GM23338 (cell line): Measurements from ENCODE around the gene PCGF3. TPM values are rescaled to one million over a fixed set of nuclear protein-coding genes. Genes with fewer than 3 reads are reported as not detected.

Experiments used
- ATAC-seq: fragments of 200-7000 bp; cut with Tn5 transposase; 3 replicates; pipeline ENCODE4 v1.9.1; 2020
- DNase-seq: peaks from one replicate; pipeline ENCODE4 v3.0.0-alpha.2; 2015; ENCODE audit warnings: low spot score
- H2AFZ ChIP-seq: fragments of 200-600 bp; sonication (generic); 2 replicates; pipeline ENCODE4 v1.8.0; 2016; ENCODE audit warnings: antibody characterized with exemption, mild to moderate bottlenecking, moderate library complexity
- H3F3A ChIP-seq: fragments of 200-600 bp; sonication (generic); replicated peaks from 2 replicates; pipeline ENCODE4 v1.8.0; 2017; ENCODE audit warnings: antibody characterized with exemption, mixed run types, low read depth
- H3K27ac ChIP-seq: fragments of 200-600 bp; sonication (generic); 2 replicates; pipeline ENCODE4 v1.6.1; 2016; ENCODE audit warnings: low read depth
- H3K27me3 ChIP-seq: fragments of 200-600 bp; sonication (generic); 2 replicates; pipeline ENCODE4 v1.8.0; 2016; ENCODE audit warnings: mild to moderate bottlenecking, mixed run types, moderate library complexity; ENCODE audit not compliant: insufficient read depth
- H3K36me3 ChIP-seq: fragments of 200-600 bp; sonication (generic); 2 replicates; pipeline ENCODE4 v1.8.0; 2016; ENCODE audit warnings: mild to moderate bottlenecking; ENCODE audit not compliant: insufficient read depth
- H3K4me1 ChIP-seq: fragments of 200-600 bp; sonication (generic); 2 replicates; pipeline ENCODE4 v1.8.0; 2016; ENCODE audit warnings: mild to moderate bottlenecking, moderate library complexity; ENCODE audit not compliant: insufficient read depth
- H3K4me2 ChIP-seq: fragments of 200-600 bp; sonication (generic); 2 replicates; pipeline ENCODE4 v1.7.1; 2017; ENCODE audit warnings: mixed run types
- H3K4me3 ChIP-seq: fragments of 200-600 bp; sonication (generic); 2 replicates; pipeline ENCODE4 v1.6.1; 2016; ENCODE audit warnings: mixed run types
- H3K79me2 ChIP-seq: fragments of 200-600 bp; sonication (generic); replicated peaks from 2 replicates; pipeline ENCODE4 v1.8.0; 2017; ENCODE audit warnings: mild to moderate bottlenecking; ENCODE audit not compliant: insufficient read depth
- H3K9me2 ChIP-seq: fragments of 200-600 bp; sonication (generic); 2 replicates; pipeline ENCODE4 v1.8.0; 2017; ENCODE audit not compliant: insufficient read depth
- H4K20me1 ChIP-seq: fragments of 200-600 bp; sonication (generic); replicated peaks from 2 replicates; pipeline ENCODE4 v1.8.0; 2017; ENCODE audit warnings: mild to moderate bottlenecking; ENCODE audit not compliant: insufficient read depth
- H3K27ac Mint-ChIP-seq: 2 replicates; pipeline ENCODE4 v1.8.0; 2020; ENCODE audit warnings: inconsistent platforms, mild to moderate bottlenecking, moderate library complexity, mixed read lengths
- H3K27me3 Mint-ChIP-seq: 3 replicates; pipeline ENCODE4 v1.8.0; 2022; ENCODE audit warnings: low read depth, mild to moderate bottlenecking, moderate library complexity, mixed read lengths, inconsistent platforms; ENCODE audit not compliant: insufficient read depth, poor library complexity
- H3K36me3 Mint-ChIP-seq: 3 replicates; pipeline ENCODE4 v1.8.0; 2021; ENCODE audit warnings: low read depth, mild to moderate bottlenecking, inconsistent platforms, moderate library complexity, mixed read lengths
- H3K4me1 Mint-ChIP-seq: 3 replicates; pipeline ENCODE4 v1.8.0; 2020; ENCODE audit warnings: mild to moderate bottlenecking, inconsistent platforms, mixed read lengths
- H3K4me3 Mint-ChIP-seq: 3 replicates; pipeline ENCODE4 v1.8.0; 2021; ENCODE audit warnings: moderate library complexity, mild to moderate bottlenecking, inconsistent platforms, mixed read lengths
- H3K9me3 Mint-ChIP-seq: 3 replicates; pipeline ENCODE4 v1.8.0; 2020; ENCODE audit warnings: moderate library complexity, mild to moderate bottlenecking, inconsistent platforms, mixed read lengths
- CREB1 ChIP-seq: fragments of 250-450 bp; sonication (Bioruptor Pico); IDR thresholded peaks from 2 replicates; pipeline ENCODE4 v1.5.0; 2020; ENCODE audit warnings: low read depth, mild to moderate bottlenecking, moderate library complexity
- polyA plus RNA-seq: library from polyadenylated mRNA; unstranded; fragments of >200 nt; fragmentation: Nextera tagmentation; extraction: Ambion mirVana; gene quantifications from 2 replicates; pipeline ENCODE4 v1.2.1, GENCODE V29; 2016
- total RNA-seq: library from RNA; depleted of rRNA; stranded (reverse); fragments of >200 nt; shearing (Covaris generic); gene quantifications from 2 replicates; pipeline ENCODE4 v1.2.3, GENCODE V29; 2014
- TF ChIP-seq, protein P1 (sequence below): fragments of 250-450 bp; sonication (Bioruptor Pico); IDR thresholded peaks from 2 replicates; pipeline ENCODE4 v1.5.0; 2020; ENCODE audit warnings: mild to moderate bottlenecking, moderate library complexity
- TF ChIP-seq, protein P2 (sequence below): IDR thresholded peaks from 2 replicates; pipeline ENCODE4 v1.6.1; 2016; ENCODE audit warnings: antibody characterized with exemption

PCGF3 gene
- total and polyA plus RNA-seq, 2 experiments from 2014 or later = 33.1 to 49.0 TPM

DNA sequence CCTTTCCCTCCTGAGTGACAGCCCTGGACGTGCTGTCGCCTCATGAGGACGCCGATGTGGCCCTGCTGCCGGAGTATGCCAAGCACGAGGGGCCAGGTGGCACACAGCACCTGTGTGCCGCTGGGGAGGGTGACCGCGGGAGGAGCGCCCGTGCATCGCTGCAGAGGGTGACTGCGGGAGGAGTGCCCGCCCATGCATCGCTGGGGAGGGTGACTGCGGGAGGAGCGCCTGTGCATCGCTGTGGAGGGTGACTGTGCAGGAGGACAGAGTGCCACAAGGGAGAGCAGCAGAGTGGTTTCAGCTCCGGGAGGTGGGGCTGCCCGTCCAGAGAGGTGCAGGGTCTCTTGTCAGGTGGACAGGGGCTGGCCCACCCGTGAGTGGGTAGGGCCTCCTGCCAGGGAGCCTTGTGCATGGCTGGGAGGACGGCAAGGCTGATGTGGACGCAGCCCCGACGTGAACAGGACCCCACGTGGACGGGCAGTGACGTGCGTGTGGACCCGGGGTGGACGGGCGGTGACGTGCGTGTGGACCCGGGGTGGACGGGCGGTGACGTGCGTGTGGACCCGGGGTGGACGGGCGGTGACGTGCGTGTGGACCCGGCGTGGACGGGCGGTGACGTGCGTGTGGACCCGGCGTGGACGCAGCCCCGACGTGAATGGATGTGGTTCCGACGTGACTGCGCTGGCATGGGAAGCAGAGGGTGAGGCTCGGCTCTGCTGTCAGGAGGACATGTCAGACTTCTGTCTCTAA, 14.7 kb downstream of the PCGF3 start (continued):
- TF ChIP-seq, protein P1, sequence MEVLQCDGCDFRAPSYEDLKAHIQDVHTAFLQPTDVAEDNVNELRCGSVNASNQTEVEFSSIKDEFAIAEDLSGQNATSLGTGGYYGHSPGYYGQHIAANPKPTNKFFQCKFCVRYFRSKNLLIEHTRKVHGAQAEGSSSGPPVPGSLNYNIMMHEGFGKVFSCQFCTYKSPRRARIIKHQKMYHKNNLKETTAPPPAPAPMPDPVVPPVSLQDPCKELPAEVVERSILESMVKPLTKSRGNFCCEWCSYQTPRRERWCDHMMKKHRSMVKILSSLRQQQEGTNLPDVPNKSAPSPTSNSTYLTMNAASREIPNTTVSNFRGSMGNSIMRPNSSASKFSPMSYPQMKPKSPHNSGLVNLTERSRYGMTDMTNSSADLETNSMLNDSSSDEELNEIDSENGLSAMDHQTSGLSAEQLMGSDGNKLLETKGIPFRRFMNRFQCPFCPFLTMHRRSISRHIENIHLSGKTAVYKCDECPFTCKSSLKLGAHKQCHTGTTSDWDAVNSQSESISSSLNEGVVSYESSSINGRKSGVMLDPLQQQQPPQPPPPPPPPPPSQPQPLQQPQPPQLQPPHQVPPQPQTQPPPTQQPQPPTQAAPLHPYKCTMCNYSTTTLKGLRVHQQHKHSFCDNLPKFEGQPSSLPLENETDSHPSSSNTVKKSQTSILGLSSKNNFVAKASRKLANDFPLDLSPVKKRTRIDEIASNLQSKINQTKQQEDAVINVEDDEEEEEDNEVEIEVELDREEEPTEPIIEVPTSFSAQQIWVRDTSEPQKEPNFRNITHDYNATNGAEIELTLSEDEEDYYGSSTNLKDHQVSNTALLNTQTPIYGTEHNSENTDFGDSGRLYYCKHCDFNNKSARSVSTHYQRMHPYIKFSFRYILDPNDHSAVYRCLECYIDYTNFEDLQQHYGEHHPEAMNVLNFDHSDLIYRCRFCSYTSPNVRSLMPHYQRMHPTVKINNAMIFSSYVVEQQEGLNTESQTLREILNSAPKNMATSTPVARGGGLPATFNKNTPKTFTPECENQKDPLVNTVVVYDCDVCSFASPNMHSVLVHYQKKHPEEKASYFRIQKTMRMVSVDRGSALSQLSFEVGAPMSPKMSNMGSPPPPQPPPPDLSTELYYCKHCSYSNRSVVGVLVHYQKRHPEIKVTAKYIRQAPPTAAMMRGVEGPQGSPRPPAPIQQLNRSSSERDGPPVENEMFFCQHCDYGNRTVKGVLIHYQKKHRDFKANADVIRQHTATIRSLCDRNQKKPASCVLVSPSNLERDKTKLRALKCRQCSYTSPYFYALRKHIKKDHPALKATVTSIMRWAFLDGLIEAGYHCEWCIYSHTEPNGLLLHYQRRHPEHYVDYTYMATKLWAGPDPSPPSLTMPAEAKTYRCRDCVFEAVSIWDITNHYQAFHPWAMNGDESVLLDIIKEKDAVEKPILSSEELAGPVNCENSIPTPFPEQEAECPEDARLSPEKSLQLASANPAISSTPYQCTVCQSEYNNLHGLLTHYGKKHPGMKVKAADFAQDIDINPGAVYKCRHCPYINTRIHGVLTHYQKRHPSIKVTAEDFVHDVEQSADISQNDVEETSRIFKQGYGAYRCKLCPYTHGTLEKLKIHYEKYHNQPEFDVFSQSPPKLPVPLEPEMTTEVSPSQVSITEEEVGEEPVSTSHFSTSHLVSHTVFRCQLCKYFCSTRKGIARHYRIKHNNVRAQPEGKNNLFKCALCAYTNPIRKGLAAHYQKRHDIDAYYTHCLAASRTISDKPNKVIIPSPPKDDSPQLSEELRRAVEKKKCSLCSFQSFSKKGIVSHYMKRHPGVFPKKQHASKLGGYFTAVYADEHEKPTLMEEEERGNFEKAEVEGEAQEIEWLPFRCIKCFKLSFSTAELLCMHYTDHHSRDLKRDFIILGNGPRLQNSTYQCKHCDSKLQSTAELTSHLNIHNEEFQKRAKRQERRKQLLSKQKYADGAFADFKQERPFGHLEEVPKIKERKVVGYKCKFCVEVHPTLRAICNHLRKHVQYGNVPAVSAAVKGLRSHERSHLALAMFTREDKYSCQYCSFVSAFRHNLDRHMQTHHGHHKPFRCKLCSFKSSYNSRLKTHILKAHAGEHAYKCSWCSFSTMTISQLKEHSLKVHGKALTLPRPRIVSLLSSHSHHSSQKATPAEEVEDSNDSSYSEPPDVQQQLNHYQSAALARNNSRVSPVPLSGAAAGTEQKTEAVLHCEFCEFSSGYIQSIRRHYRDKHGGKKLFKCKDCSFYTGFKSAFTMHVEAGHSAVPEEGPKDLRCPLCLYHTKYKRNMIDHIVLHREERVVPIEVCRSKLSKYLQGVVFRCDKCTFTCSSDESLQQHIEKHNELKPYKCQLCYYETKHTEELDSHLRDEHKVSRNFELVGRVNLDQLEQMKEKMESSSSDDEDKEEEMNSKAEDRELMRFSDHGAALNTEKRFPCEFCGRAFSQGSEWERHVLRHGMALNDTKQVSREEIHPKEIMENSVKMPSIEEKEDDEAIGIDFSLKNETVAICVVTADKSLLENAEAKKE = no peak

DNA sequence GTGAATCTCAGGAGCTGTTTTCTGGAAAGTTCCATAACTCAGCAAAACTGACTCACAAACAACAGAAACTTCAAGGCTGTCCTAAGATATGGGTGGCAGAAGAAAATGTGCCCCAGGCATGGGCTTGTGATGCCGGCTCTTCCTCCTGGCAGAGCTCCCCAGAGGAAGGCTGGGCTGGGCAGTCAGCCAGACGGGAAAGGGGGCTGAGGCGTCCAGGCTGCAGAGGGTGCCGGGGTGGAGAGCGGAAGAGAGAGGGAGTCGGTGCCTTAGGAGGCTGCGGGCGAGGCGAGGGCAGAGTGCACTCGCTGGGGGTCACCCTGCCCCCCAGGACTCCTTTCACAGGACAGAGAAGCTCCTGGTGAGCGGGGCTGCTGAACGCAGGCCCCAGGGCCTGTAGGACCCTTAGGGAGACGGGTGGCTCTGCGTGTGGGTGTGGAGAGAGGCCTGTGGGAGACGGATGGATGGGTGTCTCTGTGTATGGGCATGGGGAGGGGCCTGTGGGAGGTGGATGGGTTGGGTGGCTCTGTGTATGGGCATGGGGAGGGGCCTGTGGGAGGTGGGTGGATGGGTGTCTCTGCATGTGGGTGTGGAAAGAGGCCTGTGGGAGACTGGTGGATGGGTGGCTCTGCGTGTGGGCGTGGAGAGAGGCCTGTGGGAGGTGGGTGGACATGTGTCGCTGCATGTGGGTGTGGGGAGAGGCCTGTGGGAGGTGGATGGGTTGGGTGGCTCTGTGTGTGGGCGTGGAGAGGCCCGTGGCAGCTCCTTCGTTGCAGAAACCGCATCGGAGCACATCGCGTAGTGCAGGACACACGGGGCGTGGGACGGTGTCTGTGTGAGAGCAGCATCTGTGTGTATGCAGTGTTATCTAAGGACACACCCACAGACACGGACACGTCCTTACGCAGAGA, 15.9 kb downstream of the PCGF3 start:
- Mint-ChIP-seq H3K4me1 (no peaks in the 10 kb centered on the region; the same call in 2 of the 3 replicates), H3K27ac (peak overlapping the region; percentile 70; the same call in 1 of the 2 replicates), H3K4me3 (no peak overlapping the region), H3K9me3 (no peaks in the 10 kb centered on the region; the same call in 2 of the 3 replicates), H3K27me3 (peaks cover 13% of the 10 kb centered on the region), H3K36me3 (peaks cover 33% of the 10 kb centered on the region)
- no peak for ATAC-seq
- no peak for DNase-seq
- Histone ChIP-seq H2AFZ (no peak overlapping the region), H3K4me2 (no peak overlapping the region), H4K20me1 (peaks cover 26% of the 10 kb centered on the region), H3F3A (no peaks in the 10 kb centered on the region), H3K4me1 (no peaks in the 10 kb centered on the region), H3K27ac (no peak overlapping the region), H3K27me3 (no peaks in the 10 kb centered on the region), H3K4me3 (no peak overlapping the region), H3K36me3 (no peaks in the 10 kb centered on the region), H3K79me2 (peaks cover 72% of the 10 kb centered on the region), H3K9me2 (no peaks in the 10 kb centered on the region)
- TF ChIP-seq, protein P1 = no peak
- no peak for TF ChIP-seq CREB1
- TF ChIP-seq, protein P2, sequence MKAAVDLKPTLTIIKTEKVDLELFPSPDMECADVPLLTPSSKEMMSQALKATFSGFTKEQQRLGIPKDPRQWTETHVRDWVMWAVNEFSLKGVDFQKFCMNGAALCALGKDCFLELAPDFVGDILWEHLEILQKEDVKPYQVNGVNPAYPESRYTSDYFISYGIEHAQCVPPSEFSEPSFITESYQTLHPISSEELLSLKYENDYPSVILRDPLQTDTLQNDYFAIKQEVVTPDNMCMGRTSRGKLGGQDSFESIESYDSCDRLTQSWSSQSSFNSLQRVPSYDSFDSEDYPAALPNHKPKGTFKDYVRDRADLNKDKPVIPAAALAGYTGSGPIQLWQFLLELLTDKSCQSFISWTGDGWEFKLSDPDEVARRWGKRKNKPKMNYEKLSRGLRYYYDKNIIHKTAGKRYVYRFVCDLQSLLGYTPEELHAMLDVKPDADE = no peak
